Stomach smooth muscle (tissue), 2 donors: Measurements from ENCODE around the gene TLL1.

Experiments
- H3K27ac ChIP-seq: one replicate; pipeline ENCODE4 v1.7.0; 2013; ENCODE audit warnings: mild to moderate bottlenecking, low read length, inconsistent platforms
- H3K27me3 ChIP-seq, 2 donors: one replicate each; pipeline ENCODE4 v1.7.0; 2013; ENCODE audit warnings: low read length in 2 of 2; ENCODE audit not compliant: insufficient read depth in 2 of 2, control insufficient read depth in 1 of 2
- H3K36me3 ChIP-seq, 2 donors: one replicate each; pipeline ENCODE4 v1.7.0; 2013; ENCODE audit warnings: low read length in 2 of 2; ENCODE audit not compliant: control insufficient read depth in 2 of 2, insufficient read depth in 2 of 2
- H3K4me1 ChIP-seq: one replicate; pipeline ENCODE4 v1.7.0; 2013; ENCODE audit warnings: low read length; ENCODE audit not compliant: control insufficient read depth, insufficient read depth
- H3K4me3 ChIP-seq, 2 donors: one replicate each; pipeline ENCODE4 v1.7.0; 2013; ENCODE audit warnings: low read length in 2 of 2
- H3K9ac ChIP-seq, 2 donors: one replicate each; pipeline ENCODE4 v1.7.0; 2013; ENCODE audit warnings: low read length in 2 of 2, mild to moderate bottlenecking in 1 of 2
- H3K9me3 ChIP-seq, 2 donors: one replicate each; pipeline ENCODE4 v1.7.0; 2013; ENCODE audit warnings: low read length in 2 of 2; ENCODE audit not compliant: control insufficient read depth in 2 of 2
- donor health status: healthy.
- donor health status: Pancreatic carcinoma.

Gene TLL1

GRCh38 chr4:166078955-166079354, 205.9 kb downstream of the TLL1 start:
- Histone ChIP-seq H3K4me3 (no peak overlapping the region), H3K36me3 (no peaks in the 10 kb centered on the region), H3K4me1 (no peaks in the 10 kb centered on the region), H3K9ac (no peak overlapping the region), H3K27ac (no peak overlapping the region), H3K9me3 (no peaks in the 10 kb centered on the region), H3K27me3 (no peaks in the 10 kb centered on the region)

GRCh38 chr4:166087569-166087968, 214.5 kb downstream of the TLL1 start:
- H3K27me3 ChIP-seq = no peaks in the 10 kb centered on the region
- H3K4me3 ChIP-seq = no peak overlapping the region
- no peaks in the 10 kb centered on the region for H3K4me1 ChIP-seq
- H3K9ac ChIP-seq = no peak overlapping the region
- H3K36me3 ChIP-seq = no peaks in the 10 kb centered on the region
- no peak overlapping the region for H3K27ac ChIP-seq
- no peaks in the 10 kb centered on the region for H3K9me3 ChIP-seq

- no peak overlapping the region for H3K9ac ChIP-seq
- H3K27me3 ChIP-seq = no peaks in the 10 kb centered on the region
- H3K27ac ChIP-seq = no peak overlapping the region
- no peaks in the 10 kb centered on the region for H3K9me3 ChIP-seq
- H3K4me1 ChIP-seq = no peaks in the 10 kb centered on the region
- H3K36me3 ChIP-seq = no peaks in the 10 kb centered on the region
- no peak overlapping the region for H3K4me3 ChIP-seq
These were observed 215.5 kb downstream of the TLL1 start for GRCh38 chr4:166088576-166088975.

- H3K27ac ChIP-seq = no peak overlapping the region
- no peaks in the 10 kb centered on the region for H3K36me3 ChIP-seq
These were observed 218.1 kb downstream of the TLL1 start for GRCh38 chr4:166091146-166091545.

GRCh38 chr4:166091912-166092510, 219.0 kb downstream of the TLL1 start:
- no peaks in the 10 kb centered on the region for H3K36me3 ChIP-seq
- H3K4me3 ChIP-seq = no peak overlapping the region
- H3K9ac ChIP-seq = no peak overlapping the region
- no peaks in the 10 kb centered on the region for H3K27me3 ChIP-seq
- H3K27ac ChIP-seq = no peak overlapping the region
- H3K9me3 ChIP-seq = no peaks in the 10 kb centered on the region
- no peaks in the 10 kb centered on the region for H3K4me1 ChIP-seq

More at GRCh38 chr4:166091146-166091545, 218.1 kb downstream of the TLL1 start:
- Histone ChIP-seq H3K9ac (no peak overlapping the region), H3K4me3 (no peak overlapping the region), H3K27me3 (no peaks in the 10 kb centered on the region), H3K9me3 (no peaks in the 10 kb centered on the region), H3K4me1 (no peaks in the 10 kb centered on the region)

GRCh38 chr4:166092797-166093290, 219.8 kb downstream of the TLL1 start:
- H3K9me3 ChIP-seq = no peaks in the 10 kb centered on the region
- no peaks in the 10 kb centered on the region for H3K4me1 ChIP-seq
- no peaks in the 10 kb centered on the region for H3K27me3 ChIP-seq
- H3K36me3 ChIP-seq = no peaks in the 10 kb centered on the region
- H3K27ac ChIP-seq = no peak overlapping the region
- H3K4me3 ChIP-seq = no peak overlapping the region
- no peak overlapping the region for H3K9ac ChIP-seq

GRCh38 chr4:166104623-166105022, 231.6 kb downstream of the TLL1 start:
- Histone ChIP-seq H3K36me3 (no peaks in the 10 kb centered on the region), H3K4me1 (no peaks in the 10 kb centered on the region), H3K4me3 (no peak overlapping the region), H3K27me3 (no peaks in the 10 kb centered on the region), H3K9me3 (no peaks in the 10 kb centered on the region), H3K27ac (no peak overlapping the region), H3K9ac (no peak overlapping the region)

- Histone ChIP-seq H3K36me3 (no peaks in the 10 kb centered on the region), H3K27ac (no peak overlapping the region), H3K9ac (no peak overlapping the region), H3K4me1 (no peaks in the 10 kb centered on the region), H3K4me3 (no peak overlapping the region), H3K27me3 (no peaks in the 10 kb centered on the region), H3K9me3 (no peaks in the 10 kb centered on the region)
These were observed 248.9 kb downstream of the TLL1 start for GRCh38 chr4:166121897-166122296.

GRCh38 chr4:166123546-166123945, 250.5 kb downstream of the TLL1 start:
- H3K9ac ChIP-seq = no peak overlapping the region
- H3K9me3 ChIP-seq = no peaks in the 10 kb centered on the region
- H3K27ac ChIP-seq = no peak overlapping the region
- H3K36me3 ChIP-seq = no peaks in the 10 kb centered on the region
- no peaks in the 10 kb centered on the region for H3K4me1 ChIP-seq
- H3K27me3 ChIP-seq = no peaks in the 10 kb centered on the region
- no peak overlapping the region for H3K4me3 ChIP-seq

GRCh38 chr4:166128403-166128802, 255.4 kb downstream of the TLL1 start:
- Histone ChIP-seq H3K4me1 (no peaks in the 10 kb centered on the region), H3K9ac (no peak overlapping the region), H3K27ac (no peak overlapping the region), H3K27me3 (no peaks in the 10 kb centered on the region), H3K9me3 (no peaks in the 10 kb centered on the region), H3K4me3 (no peak overlapping the region), H3K36me3 (no peaks in the 10 kb centered on the region)

GRCh38 chr4:166134285-166134684, 261.2 kb downstream of the TLL1 start:
- Histone ChIP-seq H3K36me3 (no peaks in the 10 kb centered on the region), H3K4me3 (no peak overlapping the region), H3K27me3 (no peaks in the 10 kb centered on the region), H3K27ac (no peak overlapping the region), H3K4me1 (no peaks in the 10 kb centered on the region), H3K9me3 (peaks cover 0 to 2% of the 10 kb centered on the region in 2 donors), H3K9ac (no peak overlapping the region)
